Stimulated activated naive CD8-positive, alpha-beta T cell treated with anti-CD3 and anti-CD28 coated beads, Interleukin-15, Interleukin-2, amounts not matched to agents 100 ng/mL and 50 ng/mL, for 24 hours (primary cell): ENCODE measurements around the gene PCCA.

ENCODE experiments used
- H3K27ac Mint-ChIP-seq: one replicate; pipeline ENCODE4 v1.8.0; 2021; ENCODE audit warnings: mild to moderate bottlenecking, mixed read lengths
- H3K27me3 Mint-ChIP-seq: one replicate; pipeline ENCODE4 v1.8.0; 2021; ENCODE audit warnings: mixed read lengths
- H3K36me3 Mint-ChIP-seq: one replicate; pipeline ENCODE4 v1.8.0; 2021; ENCODE audit warnings: low read depth, mixed read lengths
- H3K4me1 Mint-ChIP-seq: one replicate; pipeline ENCODE4 v1.8.0; 2021; ENCODE audit warnings: low read depth, mixed read lengths
- H3K4me3 Mint-ChIP-seq: one replicate; pipeline ENCODE4 v1.8.0; 2021; ENCODE audit warnings: mild to moderate bottlenecking, mixed read lengths
- H3K9me3 Mint-ChIP-seq: one replicate; pipeline ENCODE4 v1.8.0; 2021; ENCODE audit warnings: mixed read lengths

The PCCA gene

DNA sequence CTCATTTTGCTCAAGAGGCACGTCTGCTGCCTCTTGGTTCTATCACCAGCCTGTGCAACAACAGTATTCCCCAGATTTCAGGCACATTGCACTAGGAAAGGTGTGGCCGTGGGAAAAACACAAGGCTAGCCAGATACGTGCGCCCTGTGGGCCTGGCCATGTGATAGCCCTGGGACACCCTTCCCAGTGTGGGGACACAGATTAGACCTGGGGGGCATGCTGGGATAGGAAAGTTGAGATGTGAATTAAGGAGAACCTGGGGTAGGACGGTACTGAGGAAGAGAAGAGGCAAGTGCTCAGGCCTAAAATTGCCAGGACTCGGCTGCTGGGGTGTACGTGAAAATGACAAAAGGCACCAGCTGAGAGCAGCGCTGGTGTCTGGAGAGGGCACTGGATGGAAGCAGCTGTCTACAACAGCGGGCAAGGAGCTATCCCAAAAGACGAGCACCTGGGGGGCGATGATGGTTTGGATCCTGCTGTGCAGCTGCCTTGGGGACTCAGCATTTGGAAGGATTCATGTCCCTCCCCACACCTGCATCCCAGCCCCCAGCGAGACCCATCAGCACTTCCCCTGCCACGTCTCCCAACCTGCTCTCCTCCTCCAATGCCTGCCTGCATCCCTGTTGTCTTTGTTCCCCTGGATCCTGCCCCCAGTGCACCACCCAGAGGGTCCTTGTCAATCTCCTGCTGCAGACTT lies 445.4 kb downstream of the PCCA start:
- Mint-ChIP-seq H3K36me3 (peaks cover 4% of the 10 kb centered on the region), H3K27me3 (no peaks in the 10 kb centered on the region), H3K4me3 (no peak overlapping the region), H3K9me3 (no peaks in the 10 kb centered on the region), H3K27ac (no peak overlapping the region), H3K4me1 (peaks cover 20% of the 10 kb centered on the region)

DNA sequence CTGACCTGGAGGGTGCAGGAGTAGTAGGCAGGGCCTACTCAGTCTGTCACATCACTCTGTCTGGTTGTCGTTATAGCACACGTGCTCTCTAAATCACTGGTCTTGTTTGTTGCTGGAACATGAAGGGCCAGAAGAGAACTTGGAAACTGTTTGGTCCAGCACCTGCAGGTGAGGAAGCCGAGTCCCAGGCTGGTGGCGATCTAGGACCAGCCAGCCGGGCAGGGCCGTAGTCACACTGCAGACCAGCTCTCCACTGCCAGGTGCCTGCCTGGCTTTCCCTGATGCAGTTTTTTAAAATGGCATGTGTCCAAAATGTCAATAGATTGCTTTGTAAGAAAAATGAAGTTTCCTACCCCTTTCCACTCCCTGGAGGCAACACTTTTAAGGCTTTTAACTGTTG lies 446.0 kb downstream of the PCCA start:
- Mint-ChIP-seq H3K36me3 (peaks cover 4% of the 10 kb centered on the region), H3K4me1 (peaks cover 20% of the 10 kb centered on the region)

GRCh38 chr13:100535426-100536135 lies 446.7 kb downstream of the PCCA start:
- Mint-ChIP-seq H3K4me1 (peaks cover 20% of the 10 kb centered on the region), H3K36me3 (peaks cover 4% of the 10 kb centered on the region), H3K27me3 (no peaks in the 10 kb centered on the region)

More for the DNA sequence above, 446.0 kb downstream of the PCCA start:
- H3K27ac Mint-ChIP-seq = no peak overlapping the region
- H3K4me3 Mint-ChIP-seq = no peak overlapping the region
- H3K27me3 Mint-ChIP-seq = no peaks in the 10 kb centered on the region
- no peaks in the 10 kb centered on the region for H3K9me3 Mint-ChIP-seq

GRCh38 chr13:100536643-100537180 lies 447.8 kb downstream of the PCCA start:
- Mint-ChIP-seq H3K4me1 (peaks cover 20% of the 10 kb centered on the region), H3K36me3 (peaks cover under 1% of the 10 kb centered on the region), H3K27me3 (no peaks in the 10 kb centered on the region), H3K4me3 (no peak overlapping the region), H3K27ac (no peak overlapping the region), H3K9me3 (no peaks in the 10 kb centered on the region)

More at GRCh38 chr13:100535426-100536135, 446.7 kb downstream of the PCCA start:
- Mint-ChIP-seq H3K4me3 (no peak overlapping the region), H3K9me3 (no peaks in the 10 kb centered on the region), H3K27ac (no peak overlapping the region)

DNA sequence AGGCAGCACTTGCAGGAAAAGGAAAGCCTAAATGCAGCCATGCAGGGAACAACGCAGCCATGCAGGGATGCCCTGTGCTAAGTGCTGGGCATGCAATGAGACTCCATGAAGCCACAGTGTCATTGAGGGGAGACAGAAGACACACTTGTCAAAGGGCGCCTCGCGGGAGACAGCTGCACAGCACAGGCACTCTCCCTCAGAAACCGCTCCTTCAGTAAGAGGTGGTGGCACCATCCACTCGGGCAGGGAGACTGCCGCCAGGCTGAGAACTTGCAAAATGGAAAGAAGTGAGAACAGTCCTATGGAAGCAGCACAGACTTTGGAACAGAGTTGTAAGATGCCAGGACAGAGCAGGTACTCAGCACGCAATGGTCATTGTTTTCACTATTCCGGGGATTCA lies 448.6 kb downstream of the PCCA start:
- no peak overlapping the region for H3K4me3 Mint-ChIP-seq
- no peak overlapping the region for H3K27ac Mint-ChIP-seq
- peaks cover 20% of the 10 kb centered on the region for H3K4me1 Mint-ChIP-seq
- H3K36me3 Mint-ChIP-seq = no peaks in the 10 kb centered on the region
- H3K27me3 Mint-ChIP-seq = no peaks in the 10 kb centered on the region
- no peaks in the 10 kb centered on the region for H3K9me3 Mint-ChIP-seq

GRCh38 chr13:100537951-100538462 lies 449.1 kb downstream of the PCCA start:
- H3K4me3 Mint-ChIP-seq = no peak overlapping the region

DNA sequence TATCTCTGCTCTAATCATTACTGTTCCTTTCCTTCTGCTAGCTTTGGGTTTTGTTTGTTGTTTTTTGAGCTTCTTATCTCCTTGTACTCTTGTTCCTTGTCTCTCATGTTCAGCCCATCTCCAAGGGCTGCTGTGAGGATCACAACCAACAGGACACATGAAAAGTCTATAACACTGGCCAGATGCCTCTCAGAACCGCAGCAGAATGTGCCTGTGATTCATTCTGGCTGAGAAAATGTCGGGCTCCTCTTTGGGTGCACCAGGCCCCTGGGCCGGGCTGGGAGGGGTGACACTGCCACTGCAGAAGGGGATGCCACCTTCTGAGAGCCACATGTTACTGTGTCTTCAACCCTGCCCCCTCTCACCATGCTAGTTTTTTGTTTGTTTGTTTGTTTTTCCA lies 451.7 kb downstream of the PCCA start:
- no peaks in the 10 kb centered on the region for H3K27me3 Mint-ChIP-seq
- H3K36me3 Mint-ChIP-seq = no peaks in the 10 kb centered on the region

More at GRCh38 chr13:100537951-100538462, 449.1 kb downstream of the PCCA start:
- H3K36me3 Mint-ChIP-seq = no peaks in the 10 kb centered on the region
- H3K27ac Mint-ChIP-seq = no peak overlapping the region
- peaks cover 24% of the 10 kb centered on the region for H3K4me1 Mint-ChIP-seq
- H3K9me3 Mint-ChIP-seq = no peaks in the 10 kb centered on the region
- no peaks in the 10 kb centered on the region for H3K27me3 Mint-ChIP-seq

GRCh38 chr13:100541897-100542825 lies 453.3 kb downstream of the PCCA start:
- Mint-ChIP-seq H3K9me3 (no peaks in the 10 kb centered on the region), H3K27ac (no peak overlapping the region), H3K27me3 (no peaks in the 10 kb centered on the region), H3K36me3 (no peaks in the 10 kb centered on the region), H3K4me3 (no peak overlapping the region), H3K4me1 (peaks cover 24% of the 10 kb centered on the region)

More for the DNA sequence above, 451.7 kb downstream of the PCCA start:
- Mint-ChIP-seq H3K27ac (no peak overlapping the region), H3K4me1 (peaks cover 25% of the 10 kb centered on the region), H3K9me3 (no peaks in the 10 kb centered on the region), H3K4me3 (no peak overlapping the region)

DNA sequence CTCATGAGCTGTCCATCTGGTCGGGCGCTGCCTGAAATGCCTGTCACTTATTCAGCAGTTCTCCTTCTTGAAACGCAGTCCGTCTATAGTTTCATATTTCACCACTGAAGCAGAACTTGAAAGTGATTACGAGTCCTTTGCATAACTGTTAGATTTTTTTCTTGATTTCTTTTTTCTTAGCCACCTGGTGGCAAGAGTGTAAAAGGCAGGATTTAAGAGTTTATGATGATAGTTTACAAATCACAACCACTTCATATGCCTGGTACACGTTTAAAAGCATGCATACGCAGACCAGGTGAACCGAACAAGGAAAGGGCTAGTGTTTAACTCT lies 453.9 kb downstream of the PCCA start:
- Mint-ChIP-seq H3K4me1 (peaks cover 18% of the 10 kb centered on the region), H3K27me3 (no peaks in the 10 kb centered on the region), H3K4me3 (no peak overlapping the region), H3K36me3 (no peaks in the 10 kb centered on the region), H3K27ac (no peak overlapping the region), H3K9me3 (no peaks in the 10 kb centered on the region)

GRCh38 chr13:100543872-100544602 lies 455.1 kb downstream of the PCCA start:
- no peaks in the 10 kb centered on the region for H3K9me3 Mint-ChIP-seq
- H3K27ac Mint-ChIP-seq = no peak overlapping the region
- peaks cover 8% of the 10 kb centered on the region for H3K4me1 Mint-ChIP-seq
- no peak overlapping the region for H3K4me3 Mint-ChIP-seq
- H3K27me3 Mint-ChIP-seq = no peaks in the 10 kb centered on the region
- no peaks in the 10 kb centered on the region for H3K36me3 Mint-ChIP-seq

GRCh38 chr13:100544866-100545683 lies 456.2 kb downstream of the PCCA start:
- Mint-ChIP-seq H3K9me3 (no peaks in the 10 kb centered on the region), H3K4me3 (no peak overlapping the region), H3K4me1 (peaks cover 5% of the 10 kb centered on the region), H3K27me3 (no peaks in the 10 kb centered on the region), H3K36me3 (no peaks in the 10 kb centered on the region), H3K27ac (no peak overlapping the region)

GRCh38 chr13:100545684-100546061 lies 456.8 kb downstream of the PCCA start:
- H3K36me3 Mint-ChIP-seq = no peaks in the 10 kb centered on the region
- H3K4me1 Mint-ChIP-seq = peaks cover 5% of the 10 kb centered on the region
- no peak overlapping the region for H3K4me3 Mint-ChIP-seq
- no peaks in the 10 kb centered on the region for H3K27me3 Mint-ChIP-seq
- H3K9me3 Mint-ChIP-seq = no peaks in the 10 kb centered on the region
- H3K27ac Mint-ChIP-seq = no peak overlapping the region

DNA sequence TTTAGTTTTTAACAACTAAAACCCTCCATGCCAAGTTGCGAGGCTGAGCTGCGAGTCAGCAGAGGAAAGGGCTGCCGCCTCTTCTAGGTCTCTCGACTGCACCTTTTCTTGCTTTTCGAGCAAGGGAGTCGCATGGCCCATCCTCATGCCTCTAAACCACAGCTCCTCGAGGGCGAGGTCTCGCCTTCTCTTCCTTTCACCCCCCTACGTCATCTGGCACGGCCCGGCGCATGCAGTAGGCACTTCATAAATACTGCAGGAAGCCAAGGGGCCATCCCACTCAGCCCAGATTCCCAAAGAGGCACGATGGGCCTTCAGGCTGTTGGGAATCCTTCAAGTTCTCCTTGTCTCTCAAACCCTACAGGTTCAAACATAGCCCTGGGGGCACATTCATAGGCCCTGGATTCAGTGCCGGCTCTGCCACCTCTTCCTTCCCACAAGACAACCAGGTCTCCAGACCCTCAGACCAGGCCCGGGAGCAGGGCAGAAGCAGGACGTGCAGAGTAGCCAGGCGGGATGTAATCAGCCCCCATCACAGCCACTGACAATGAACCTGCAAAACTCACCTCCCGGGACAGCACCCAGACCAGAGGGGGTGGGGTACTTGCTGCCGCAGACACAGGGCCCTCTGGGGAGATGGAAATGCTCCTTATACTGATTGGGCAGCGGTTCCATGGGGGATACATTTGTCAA lies 458.0 kb downstream of the PCCA start:
- Mint-ChIP-seq H3K27ac (no peak overlapping the region), H3K4me1 (peaks cover 5% of the 10 kb centered on the region), H3K9me3 (no peaks in the 10 kb centered on the region), H3K36me3 (no peaks in the 10 kb centered on the region), H3K27me3 (no peaks in the 10 kb centered on the region), H3K4me3 (no peak overlapping the region)
